ENCODE results near the gene COA3.

Gene COA3

GRCh38 chr17:42748908-42749798 lies 49.4 kb downstream of the COA3 start:
- TF ChIP-seq TSHZ2 (CRISPR knock-in tag; IDR thresholded peaks at IDR 0.05) = no peak
- no peak for TF ChIP-seq ZFP30 (CRISPR knock-in tag; IDR thresholded peaks at IDR 0.05)
- no peak for TF ChIP-seq ZFP3 (CRISPR knock-in tag; IDR thresholded peaks at IDR 0.05)
- no peak for ATAC-seq

GRCh38 chr17:42748202-42748907 lies 50.1 kb downstream of the COA3 start:
- ATAC-seq = no peak
- TF ChIP-seq ZFP3 (CRISPR knock-in tag; IDR thresholded peaks at IDR 0.05) (no peak), ZC3H10 (CRISPR knock-in tag; IDR thresholded peaks at IDR 0.05) (no peak), ARNTL (CRISPR knock-in tag; IDR thresholded peaks at IDR 0.05; ENCODE audit: borderline replicate concordance, low read depth) (no peak), ISL1 (CRISPR knock-in tag; IDR thresholded peaks at IDR 0.05) (no peak), TOX (CRISPR knock-in tag; IDR thresholded peaks at IDR 0.05; ENCODE audit: borderline replicate concordance) (no peak), ESRRG (CRISPR knock-in tag; IDR thresholded peaks at IDR 0.05) (no peak), BACH2 (CRISPR knock-in tag; IDR thresholded peaks at IDR 0.05; ENCODE audit: borderline replicate concordance) (no peak), CSDC2 (CRISPR knock-in tag; IDR thresholded peaks at IDR 0.05) (no peak), ZFP30 (CRISPR knock-in tag; IDR thresholded peaks at IDR 0.05) (no peak), TCF4 (CRISPR knock-in tag; IDR thresholded peaks at IDR 0.05; ENCODE audit: borderline replicate concordance) (no peak), CREB5 (CRISPR knock-in tag; IDR thresholded peaks at IDR 0.05; ENCODE audit: low read depth) (no peak), ZNF70 (CRISPR knock-in tag; IDR thresholded peaks at IDR 0.05) (no peak), PATZ1 (CRISPR knock-in tag; IDR thresholded peaks at IDR 0.05; ENCODE audit: borderline replicate concordance) (no peak), CSRNP3 (CRISPR knock-in tag; IDR thresholded peaks at IDR 0.05) (no peak)
